Bronchial epithelial cell (primary cell): Measurements from ENCODE around the gene TRIP12. TPM values are rescaled to one million over a fixed set of nuclear protein-coding genes. Genes with fewer than 3 reads are reported as not detected.
"Not testable (repeated sequence)": the region's sequence is repeated elsewhere in the genome, so short reads cannot be mapped to it uniquely, and the experiment has no call there.

Source experiments
- DNase-seq: peaks from one replicate; pipeline ENCODE4 v3.0.0-alpha.2; 2010; ENCODE audit warnings: low read depth
- FAIRE-seq: peaks from 2 replicates; lab custom pipeline; 2011; peaks lifted over from hg19 to GRCh38; lab: Jason Lieb, UNC
- H3K27me3 ChIP-seq: 2 replicates; pipeline ENCODE4 v1.5.1; 2011; ENCODE audit warnings: low read length; ENCODE audit not compliant: control insufficient read depth, insufficient read depth
- H3K36me3 ChIP-seq: 2 replicates; pipeline ENCODE4 v1.5.1; 2011; ENCODE audit warnings: low read length; ENCODE audit not compliant: control insufficient read depth, insufficient read depth
- H3K4me3 ChIP-seq: 2 replicates; pipeline ENCODE4 v1.5.1; 2011; ENCODE audit warnings: mild to moderate bottlenecking, low read depth, low read length, control low read depth
- total RNA-seq: library from RNA; depleted of rRNA; stranded (reverse); fragments of >200 nt; gene quantifications from 2 replicates; pipeline ENCODE4 v1.2.1, GENCODE V29; 2014
- TF ChIP-seq, protein P1 (sequence below): IDR thresholded peaks from 2 replicates; pipeline ENCODE4 v1.5.1; 2011; ENCODE audit warnings: mild to moderate bottlenecking, moderate library complexity, low read length, control low read depth, inconsistent platforms; ENCODE audit not compliant: insufficient read depth, severe bottlenecking

The TRIP12 gene
- total RNA-seq, 1 donor from 2014 or later: 170 TPM

DNA sequence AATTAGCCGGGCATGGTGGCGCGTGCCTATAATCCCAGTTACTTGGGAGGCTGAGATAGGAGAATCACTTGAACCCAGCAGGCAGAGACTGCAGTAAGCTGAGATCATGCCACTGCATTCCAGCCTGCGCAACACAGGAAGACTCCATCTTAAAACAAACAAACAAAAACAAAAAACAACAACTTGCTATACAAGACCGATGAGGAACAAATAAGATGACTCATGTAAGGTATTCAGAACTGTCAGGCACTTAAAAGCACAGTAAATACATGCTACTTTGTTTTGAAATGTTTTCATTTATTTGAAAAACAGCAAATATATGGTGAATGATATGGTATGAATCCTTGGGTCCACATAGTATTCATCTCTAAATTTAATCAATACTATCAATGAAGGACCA is 66.7 kb downstream of the TRIP12 start:
- TF ChIP-seq, protein P1, sequence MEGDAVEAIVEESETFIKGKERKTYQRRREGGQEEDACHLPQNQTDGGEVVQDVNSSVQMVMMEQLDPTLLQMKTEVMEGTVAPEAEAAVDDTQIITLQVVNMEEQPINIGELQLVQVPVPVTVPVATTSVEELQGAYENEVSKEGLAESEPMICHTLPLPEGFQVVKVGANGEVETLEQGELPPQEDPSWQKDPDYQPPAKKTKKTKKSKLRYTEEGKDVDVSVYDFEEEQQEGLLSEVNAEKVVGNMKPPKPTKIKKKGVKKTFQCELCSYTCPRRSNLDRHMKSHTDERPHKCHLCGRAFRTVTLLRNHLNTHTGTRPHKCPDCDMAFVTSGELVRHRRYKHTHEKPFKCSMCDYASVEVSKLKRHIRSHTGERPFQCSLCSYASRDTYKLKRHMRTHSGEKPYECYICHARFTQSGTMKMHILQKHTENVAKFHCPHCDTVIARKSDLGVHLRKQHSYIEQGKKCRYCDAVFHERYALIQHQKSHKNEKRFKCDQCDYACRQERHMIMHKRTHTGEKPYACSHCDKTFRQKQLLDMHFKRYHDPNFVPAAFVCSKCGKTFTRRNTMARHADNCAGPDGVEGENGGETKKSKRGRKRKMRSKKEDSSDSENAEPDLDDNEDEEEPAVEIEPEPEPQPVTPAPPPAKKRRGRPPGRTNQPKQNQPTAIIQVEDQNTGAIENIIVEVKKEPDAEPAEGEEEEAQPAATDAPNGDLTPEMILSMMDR: no peak
- DNase-seq (peak; percentile 36), FAIRE-seq (no peak)
- H3K27me3 ChIP-seq: no peaks in the 10 kb centered on the region
- H3K36me3 ChIP-seq: peaks cover 5% of the 10 kb centered on the region
- no peak overlapping the region for H3K4me3 ChIP-seq

GRCh38 chr2:229852565-229852964 is 69.2 kb downstream of the TRIP12 start:
- TF ChIP-seq, protein P1: no peak
- Histone ChIP-seq H3K27me3 (no peaks in the 10 kb centered on the region), H3K36me3 (peaks cover 1% of the 10 kb centered on the region), H3K4me3 (no peak overlapping the region)
- DNase-seq: peak; percentile 30
- FAIRE-seq: no peak

DNA sequence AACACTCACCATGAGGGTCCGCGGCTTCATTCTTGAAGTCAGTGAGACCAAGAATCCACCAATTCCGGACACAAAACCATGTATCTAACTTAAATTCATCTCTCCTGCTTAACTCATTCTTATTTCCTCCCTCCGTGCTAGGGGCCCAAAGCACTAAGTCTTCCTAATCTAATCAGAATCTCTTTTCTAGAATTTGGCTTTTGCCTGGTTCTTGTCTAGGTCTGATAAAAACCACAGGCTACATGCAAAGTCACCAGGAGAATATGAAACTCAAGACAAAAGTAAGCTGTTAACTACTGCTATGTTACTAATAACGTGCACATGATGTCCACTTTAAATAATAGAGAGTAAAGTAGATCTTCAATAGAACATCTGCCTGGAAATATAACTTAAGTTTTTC is 69.9 kb downstream of the TRIP12 start:
- no peak for FAIRE-seq
- TF ChIP-seq, protein P1: no peak

GRCh38 chr2:229850355-229851275 is 71.2 kb downstream of the TRIP12 start:
- DNase-seq, H3K36me3 ChIP-seq, H3K4me3 ChIP-seq, H3K27me3 ChIP-seq, FAIRE-seq: not testable (repeated sequence)

More for the DNA sequence above, 69.9 kb downstream of the TRIP12 start:
- Histone ChIP-seq H3K36me3 (peaks cover 1% of the 10 kb centered on the region), H3K4me3 (no peak overlapping the region), H3K27me3 (no peaks in the 10 kb centered on the region)
- DNase-seq: no peak

- DNase-seq (no peak), FAIRE-seq (no peak)
- Histone ChIP-seq H3K27me3 (no peaks in the 10 kb centered on the region), H3K4me3 (no peak overlapping the region), H3K36me3 (no peaks in the 10 kb centered on the region)
- TF ChIP-seq, protein P1: no peak
These were observed 72.7 kb downstream of the TRIP12 start for GRCh38 chr2:229849073-229849472.

DNA sequence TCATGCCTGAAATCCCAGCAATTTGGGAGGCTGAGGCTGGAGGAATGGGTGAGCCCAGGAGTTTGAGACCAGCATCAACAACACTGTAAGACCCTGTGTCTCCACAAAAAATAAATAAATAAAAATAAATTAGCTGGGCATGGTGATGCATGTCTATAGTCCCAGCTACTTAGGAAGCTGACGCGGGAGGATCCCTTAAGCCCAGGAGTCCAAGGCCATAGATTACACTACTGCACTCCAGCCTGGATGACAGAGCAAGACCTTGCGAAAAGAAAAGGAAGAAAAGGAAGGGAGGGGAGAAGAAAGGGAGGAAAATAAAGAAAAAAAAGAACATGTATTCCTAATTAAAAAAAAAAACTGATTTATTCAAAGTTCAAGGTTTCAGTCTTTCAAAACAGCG is 78.2 kb downstream of the TRIP12 start:
- FAIRE-seq: no peak
- TF ChIP-seq, protein P1: no peak
- H3K36me3 ChIP-seq: no peaks in the 10 kb centered on the region
- DNase-seq: no peak
- H3K4me3 ChIP-seq: no peak overlapping the region
- no peaks in the 10 kb centered on the region for H3K27me3 ChIP-seq
